Measurements from ENCODE around the gene FUBP1. TPM values are rescaled to one million over a fixed set of nuclear protein-coding genes. Genes with fewer than 3 reads are reported as not detected.

FUBP1 gene
- total and polyA plus RNA-seq, 2 of the 8 experiments (the other 6 are each of a cell fraction or from before 2014, with no cell fraction given): 184 to 201 TPM

GRCh38 chr1:77927414-77927813 is 51.5 kb downstream of the FUBP1 start:
- Histone ChIP-seq H2BK120ac (replicated peaks; ENCODE audit: low read depth, low read length) (no peak overlapping the region), H3K23me2 (ENCODE audit: low read depth, low read length) (no peaks in the 10 kb centered on the region), H3K27ac (ENCODE audit: low read depth, low read length) (no peak overlapping the region), H2BK15ac (ENCODE audit: low read length) (no peak overlapping the region), H2BK20ac (ENCODE audit: low read length) (no peak overlapping the region), H3K23ac (ENCODE audit: insufficient read length) (no peak overlapping the region), H2BK5ac (ENCODE audit: low read depth, low read length) (no peak overlapping the region), H3K4me3 (ENCODE audit: extremely low read depth in 1 of 4, insufficient read depth in 2 of 4, low read depth in 3 of 4, low read length in 4 of 4) (no peak overlapping the region), H3K9me3 (ENCODE audit: insufficient read depth in 2 of 2, low read depth in 1 of 2, low read length in 1 of 2) (no peaks in the 10 kb centered on the region), H3K27me3 (replicated peaks in 1 of 4; ENCODE audit: control insufficient read depth in 3 of 4, extremely low read depth in 1 of 4, insufficient read depth in 3 of 4, low read length in 3 of 4) (no peaks in the 10 kb centered on the region), H3K4ac (replicated peaks; ENCODE audit: insufficient read length, low read depth, low read length) (no peak overlapping the region), H3K9ac (replicated peaks in 1 of 4; ENCODE audit: extremely low read depth in 1 of 4, low read depth in 3 of 4, low read length in 3 of 4) (no peak overlapping the region), H3K4me2 (ENCODE audit: insufficient read depth in 1 of 2, low read depth in 2 of 2, low read length in 2 of 2) (no peak overlapping the region), H2AK5ac (ENCODE audit: low read depth, low read length) (no peak overlapping the region), H3K14ac (ENCODE audit: insufficient read length) (no peak overlapping the region), H2BK12ac (ENCODE audit: low read depth, low read length) (no peak overlapping the region), H3K79me1 (ENCODE audit: low read depth, low read length) (no peaks in the 10 kb centered on the region), H3K79me2 (ENCODE audit: control insufficient read depth in 1 of 2, insufficient read depth in 2 of 2, low read length in 2 of 2) (no peaks in the 10 kb centered on the region), H4K91ac (replicated peaks; ENCODE audit: insufficient read length, low read length) (no peak overlapping the region), H4K8ac (ENCODE audit: extremely low read depth, insufficient read depth, low read length) (no peak overlapping the region), H2AFZ (ENCODE audit: low read length) (no peak overlapping the region), H3K36me3 (ENCODE audit: control insufficient read depth in 2 of 4, insufficient read depth in 4 of 4, low read length in 3 of 4) (no peaks in the 10 kb centered on the region; a peak in 1 of 8 replicates), H4K5ac (ENCODE audit: insufficient read length, low read depth, low read length) (no peak overlapping the region), H3K4me1 (replicated peaks in 1 of 4; ENCODE audit: control insufficient read depth in 3 of 4, insufficient read depth in 4 of 4, low read length in 3 of 4) (no peaks in the 10 kb centered on the region), H4K20me1 (replicated peaks in 1 of 2; ENCODE audit: control insufficient read depth in 1 of 2, insufficient read depth in 2 of 2, low read length in 2 of 2) (no peaks in the 10 kb centered on the region), H3K18ac (ENCODE audit: extremely low read depth, low read length) (no peak overlapping the region), H3K56ac (replicated peaks; ENCODE audit: insufficient read length, low read depth, low read length) (no peak overlapping the region)
- WGBS, 2 experiments (ENCODE audit: extremely low coverage in 1 of 2, insufficient coverage in 1 of 2, insufficient read length in 1 of 2, insufficient replicate concordance in 2 of 2, low coverage in 1 of 2, low lambda C conversion rate in 2 of 2, missing lambda C conversion rate in 1 of 2): 92% methylated on average over 4 of the region's 4 CpGs; no CpG with 5 or more reads in 1 of the 2 experiments
- ChIA-PET POLR2A (ENCODE audit: partially characterized antibody) (interaction anchor here (0.6 kb wide), 1 partner anchor 394 kb away, joined by 3 read pairs; no protein-coding TSS in a partner anchor), CTCF (ENCODE audit: partially characterized antibody) (interaction anchor here (0.6 kb wide), 2 partner anchors 158 to 912 kb away, joined by 3 read pairs; no protein-coding TSS in a partner anchor)
- TF ChIP-seq SP2 (IDR thresholded peaks at IDR 0.05; ENCODE audit: low read length): no peak
- TF ChIP-seq TBP (IDR thresholded peaks at IDR 0.05; ENCODE audit: low read depth, low read length): no peak
- no peak for TF ChIP-seq SP1 (IDR thresholded peaks at IDR 0.05; ENCODE audit: low read depth, low read length)
- no peak for TF ChIP-seq FOSL1 (IDR thresholded peaks at IDR 0.05; ENCODE audit: insufficient read depth, low read depth, low read length)
- no peak for TF ChIP-seq MAFK (IDR thresholded peaks at IDR 0.05; ENCODE audit: low read depth, low read length)
- TF ChIP-seq EP300 (IDR thresholded peaks at IDR 0.05; ENCODE audit: borderline replicate concordance in 1 of 2, low read depth in 2 of 2, low read length in 2 of 2): no peak
- TF ChIP-seq, protein P1, sequence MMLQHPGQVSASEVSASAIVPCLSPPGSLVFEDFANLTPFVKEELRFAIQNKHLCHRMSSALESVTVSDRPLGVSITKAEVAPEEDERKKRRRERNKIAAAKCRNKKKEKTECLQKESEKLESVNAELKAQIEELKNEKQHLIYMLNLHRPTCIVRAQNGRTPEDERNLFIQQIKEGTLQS (IDR thresholded peaks at IDR 0.05; ENCODE audit: insufficient read depth, low read depth, low read length): no peak
- no peak for TF ChIP-seq RNF2 (IDR thresholded peaks at IDR 0.05; ENCODE audit: borderline replicate concordance, low read depth, low read length, missing control alignments, poor library complexity, severe bottlenecking)
- no peak for TF ChIP-seq ASH2L (IDR thresholded peaks at IDR 0.05; ENCODE audit: low read length)
- FAIRE-seq (no peak), DNase-seq (ENCODE audit: low read depth in 1 of 2, low spot score in 2 of 2) (no peak)

All from H1 (cell line).